Aorta (tissue), 5 donors: ENCODE results near the gene ACHE. TPM values are rescaled to one million over a fixed set of nuclear protein-coding genes. Genes with fewer than 3 reads are reported as not detected.
A peak's percentile ranks its signal among the peaks of the same experiment; 100 is the strongest.
"Not testable (repeated sequence)": the region's sequence is repeated elsewhere in the genome, so short reads cannot be mapped to it uniquely, and the experiment has no call there.

Experiments
- ATAC-seq: fragments of 200-7000 bp; cut with Tn5 transposase; one replicate; pipeline ENCODE4 v1.9.1; 2022; ENCODE audit warnings: moderate library complexity; ENCODE audit not compliant: low FRiP score
- DNase-seq, 2 donors: peaks; one replicate each; pipeline ENCODE4 v3.0.0-alpha.2; 2020
- H3K27ac ChIP-seq, 2 donors: one replicate each; pipeline ENCODE4 v1.5.1; 2013; ENCODE audit warnings: low read length in 2 of 2, mild to moderate bottlenecking in 2 of 2, moderate library complexity in 2 of 2, control low read depth in 1 of 2, inconsistent platforms in 1 of 2, low read depth in 1 of 2
- H3K27me3 ChIP-seq, 2 donors: one replicate each; pipeline ENCODE4 v1.6.1; 2013; ENCODE audit warnings: control low read depth in 1 of 2, low read length in 1 of 2, mild to moderate bottlenecking in 1 of 2, moderate library complexity in 1 of 2; ENCODE audit not compliant: insufficient read depth in 2 of 2, control insufficient read depth in 1 of 2
- H3K36me3 ChIP-seq, 2 donors: one replicate each; pipeline ENCODE4 v1.6.1; 2013; ENCODE audit warnings: control low read depth in 1 of 2, low read length in 1 of 2, mild to moderate bottlenecking in 1 of 2; ENCODE audit not compliant: insufficient read depth in 2 of 2, control insufficient read depth in 1 of 2
- H3K4me1 ChIP-seq, 2 donors: one replicate each; pipeline ENCODE4 v1.6.1; 2013; ENCODE audit warnings: low read length in 2 of 2, control low read depth in 1 of 2, mild to moderate bottlenecking in 1 of 2, moderate library complexity in 1 of 2; ENCODE audit not compliant: insufficient read depth in 2 of 2, control insufficient read depth in 1 of 2
- H3K4me3 ChIP-seq, 2 donors: one replicate each; pipeline ENCODE4 v1.5.1; 2013; ENCODE audit warnings: low read length in 2 of 2, control low read depth in 1 of 2, mild to moderate bottlenecking in 1 of 2
- H3K9me3 ChIP-seq: one replicate; pipeline ENCODE4 v1.6.1; 2013; ENCODE audit warnings: mild to moderate bottlenecking, low read length; ENCODE audit not compliant: control insufficient read depth
- WGBS, 2 donors: extraction: QIAGEN DNeasy Blood & Tissue Kit; methylation state at CpG; one replicate each; pipeline ENCODE4 v1.1.7; 2013; 5-methylcytosine and 5-hydroxymethylcytosine counted together
- intact Hi-C, 2 donors: fragments of 100-400 bp; cut with DNase I; formaldehyde crosslinking; loops; one replicate each; pipeline versions ENCODE4 v1.14.2 to v1.15.0; 2022
- polyA plus RNA-seq, 2 donors: library from polyadenylated mRNA; stranded (reverse); fragments of 200-250 nt; gene quantifications; one replicate each; pipeline ENCODE4 v1.2.3, GENCODE V29; 2013
- total RNA-seq, 2 donors: library from RNA; stranded (reverse); fragmentation: NEBNext Ultra II Directional; extraction: Animal tissue kit (Norgen Biotek cat#: 25700); gene quantifications; one replicate each; pipeline ENCODE4 v1.2.1, GENCODE V29; 2021
- donor health status: healthy with polysubstance abuse.
- donor health status: Bipolar disorder and iron deficiency.
- donor health status: DM: no; HTN: no; CAD: no.
- donor health status: DM: no; HTN: no; CAD: no.
- donor health status: DM: yes; HTN: yes; CAD: no.

The ACHE gene
- total and polyA plus RNA-seq, 4 donors, result 1.0 to 2.6 (median 1.6) TPM

GRCh38 chr7:100921039-100921438 is 25.4 kb upstream of the ACHE start:
- peaks cover 0 to 2% of the 10 kb centered on the region in 2 donors for H3K4me1 ChIP-seq
- H3K4me3 ChIP-seq, result no peak overlapping the region
- no peaks in the 10 kb centered on the region for H3K36me3 ChIP-seq
- H3K27me3 ChIP-seq, result peaks cover 0 to 2% of the 10 kb centered on the region in 2 donors
- intact Hi-C loops, result no loop called here
- no peak for ATAC-seq
- no peak overlapping the region for H3K27ac ChIP-seq
- DNase-seq, result no peak
- H3K9me3 ChIP-seq, result no peaks in the 10 kb centered on the region

- 63 to 68% methylated on average over 9 of the region's 9 CpGs for WGBS, 2 donors
- H3K9me3 ChIP-seq, ATAC-seq, H3K27me3 ChIP-seq, H3K36me3 ChIP-seq, intact Hi-C loops, H3K4me3 ChIP-seq, H3K27ac ChIP-seq, H3K4me1 ChIP-seq, DNase-seq: not testable (repeated sequence)
Observed at GRCh38 chr7:100919779-100920437, 24.2 kb upstream of the ACHE start.

DNA sequence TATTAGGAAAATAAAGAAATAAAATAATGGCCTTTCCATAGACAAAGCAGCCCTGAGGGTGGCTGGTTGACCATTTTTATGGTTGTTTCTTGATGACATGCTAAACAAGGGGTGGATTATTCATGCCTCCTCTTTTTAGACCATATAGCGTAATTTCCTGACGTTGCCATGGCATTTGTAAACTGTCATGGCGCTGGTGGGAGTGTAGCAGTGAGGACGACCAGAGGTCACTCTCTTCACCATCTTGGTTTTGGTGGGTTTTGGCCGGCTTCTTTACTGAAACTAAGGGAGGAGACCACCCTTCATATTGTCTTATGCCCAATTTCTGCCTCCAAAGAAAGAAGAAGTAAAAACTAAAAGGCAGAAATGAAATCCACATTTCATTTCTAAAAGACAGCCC is 23.6 kb upstream of the ACHE start:
- intact Hi-C loops, result not testable (repeated sequence)
- 86 to 94% methylated on average over 5 of the region's 5 CpGs for WGBS, 2 donors

GRCh38 chr7:100914879-100915447 is 19.3 kb upstream of the ACHE start:
- WGBS, 2 donors, result 91 to 93% methylated on average over 8 of the region's 8 CpGs
- DNase-seq (no peak), ATAC-seq (no peak)
- Histone ChIP-seq H3K9me3 (no peaks in the 10 kb centered on the region), H3K36me3 (no peaks in the 10 kb centered on the region), H3K27me3 (no peaks in the 10 kb centered on the region), H3K4me3 (no peak overlapping the region), H3K27ac (no peak overlapping the region), H3K4me1 (peaks cover 0 to 2% of the 10 kb centered on the region in 2 donors)
- intact Hi-C loops, result no loop called here

More for the DNA sequence above, 23.6 kb upstream of the ACHE start:
- not testable (repeated sequence) for H3K36me3 ChIP-seq, H3K4me3 ChIP-seq, H3K27ac ChIP-seq, H3K9me3 ChIP-seq, H3K27me3 ChIP-seq, ATAC-seq, DNase-seq, H3K4me1 ChIP-seq

- Histone ChIP-seq H3K27me3 (no peaks in the 10 kb centered on the region), H3K9me3 (no peaks in the 10 kb centered on the region), H3K4me1 (peaks cover 0 to 2% of the 10 kb centered on the region in 2 donors), H3K27ac (no peak overlapping the region), H3K36me3 (no peaks in the 10 kb centered on the region), H3K4me3 (no peak overlapping the region)
- intact Hi-C loops, result no loop called here
- ATAC-seq, result no peak
- no peak for DNase-seq
- 79 to 85% methylated on average over 15 of the region's 15 CpGs for WGBS, 2 donors
Observed at GRCh38 chr7:100914208-100914878, 18.7 kb upstream of the ACHE start.

GRCh38 chr7:100911484-100911883 is 15.8 kb upstream of the ACHE start:
- no peak for DNase-seq
- peaks cover 0 to 2% of the 10 kb centered on the region in 2 donors for H3K4me1 ChIP-seq
- H3K36me3 ChIP-seq, result no peaks in the 10 kb centered on the region
- H3K27me3 ChIP-seq, result no peaks in the 10 kb centered on the region
- no peak overlapping the region for H3K27ac ChIP-seq
- H3K4me3 ChIP-seq, result no peak overlapping the region
- 85 to 86% methylated on average over 3 of the region's 3 CpGs for WGBS, 2 donors
- ATAC-seq, result no peak
- H3K9me3 ChIP-seq, result no peaks in the 10 kb centered on the region
- intact Hi-C loops, result no loop called here

GRCh38 chr7:100910443-100910842 is 14.8 kb upstream of the ACHE start:
- H3K4me3 ChIP-seq, H3K27ac ChIP-seq, H3K4me1 ChIP-seq, H3K9me3 ChIP-seq, ATAC-seq, intact Hi-C loops, H3K27me3 ChIP-seq, H3K36me3 ChIP-seq: not testable (repeated sequence)
- 80 to 84% methylated on average over 6 to 7 of the region's 7 CpGs for WGBS, 2 donors
- DNase-seq, result peak in 1 of 2 donors; percentile 62

GRCh38 chr7:100908512-100908911 is 12.8 kb upstream of the ACHE start:
- H3K9me3 ChIP-seq, result no peaks in the 10 kb centered on the region
- H3K4me3 ChIP-seq, result no peak overlapping the region
- no peaks in the 10 kb centered on the region for H3K36me3 ChIP-seq
- H3K4me1 ChIP-seq, result no peaks in the 10 kb centered on the region
- DNase-seq, result no peak
- no peak for ATAC-seq
- WGBS, 2 donors, result 96 to 98% methylated on average over 5 of the region's 5 CpGs
- intact Hi-C loops, result no loop called here
- no peak overlapping the region for H3K27ac ChIP-seq
- no peaks in the 10 kb centered on the region for H3K27me3 ChIP-seq

DNA sequence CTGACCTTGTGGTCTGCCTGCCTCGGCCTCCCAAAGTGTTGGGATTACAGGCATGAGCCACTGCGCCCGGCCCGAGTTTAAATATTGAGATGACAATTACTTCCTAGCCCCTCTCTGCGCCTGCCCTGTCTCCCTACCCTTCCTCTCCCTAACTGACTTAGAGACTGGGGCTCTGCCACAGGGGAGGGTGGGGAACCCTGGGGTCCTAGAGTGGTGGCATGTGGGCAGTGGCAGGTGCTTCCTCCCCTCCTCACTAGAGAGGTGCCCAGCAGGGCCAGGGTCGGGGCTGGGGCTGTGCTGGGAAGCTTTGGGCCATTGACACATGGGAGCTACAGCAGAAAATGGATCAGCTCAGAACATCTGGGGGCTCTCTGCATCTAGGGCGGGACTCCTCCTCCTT is 7.0 kb upstream of the ACHE start:
- intact Hi-C loops, result no loop called here
- Histone ChIP-seq H3K9me3 (peaks cover 1% of the 10 kb centered on the region), H3K27ac (no peak overlapping the region), H3K4me1 (no peaks in the 10 kb centered on the region), H3K4me3 (no peak overlapping the region), H3K36me3 (no peaks in the 10 kb centered on the region), H3K27me3 (no peaks in the 10 kb centered on the region)
- WGBS, 2 donors, result 85 to 86% methylated on average over 7 of the region's 7 CpGs
- DNase-seq, result no peak
- no peak for ATAC-seq
